ENCODE measurements around the gene PITPNC1. TPM values are rescaled to one million over a fixed set of nuclear protein-coding genes. Genes with fewer than 3 reads are reported as not detected.

Gene PITPNC1
- total RNA-seq, 1 donor from 2014 or later, result 5.4 TPM

DNA sequence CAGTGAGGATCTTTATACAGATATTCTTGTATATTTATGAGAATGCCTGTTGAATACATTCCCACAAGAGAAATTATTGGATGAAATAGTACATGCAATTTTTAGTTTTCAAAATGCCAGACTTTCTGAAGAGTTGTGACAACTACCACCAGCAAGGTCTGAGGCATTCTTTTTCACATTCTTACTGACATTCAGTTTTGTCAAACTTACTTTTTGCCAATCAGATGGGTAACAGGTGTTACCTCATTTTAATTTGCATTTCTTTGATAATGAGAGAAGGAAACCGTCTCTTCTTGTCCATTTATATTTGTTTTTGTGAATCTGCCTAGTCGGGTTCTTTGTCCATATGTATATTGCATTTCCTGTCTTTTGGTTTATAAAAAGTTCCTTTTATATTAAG lies 364.9 kb downstream of the PITPNC1 start:
- DNase-seq (ENCODE audit: low spot score), result no peak
- TF ChIP-seq CTCF (IDR thresholded peaks at IDR 0.05), result no peak
- Mint-ChIP-seq H3K27me3 (ENCODE audit: low read depth) (no peaks in the 10 kb centered on the region), H3K4me3 (ENCODE audit: unreplicated experiment) (no peak overlapping the region), H3K36me3 (ENCODE audit: low read depth) (peaks cover 26% of the 10 kb centered on the region), H3K27ac (ENCODE audit: unreplicated experiment) (no peak overlapping the region), H3K9me3 (ENCODE audit: low read depth) (no peaks in the 10 kb centered on the region), H3K4me1 (ENCODE audit: low read depth) (no peaks in the 10 kb centered on the region)

Small RNA genes lying within 50 kb of the gene (microRNA-seq; reads per million reads assigned to microRNA genes)
- not detected for gene MIR548AA2 (ENCODE audit: borderline number of aligned reads)
- gene MIR548D2 (ENCODE audit: borderline number of aligned reads), result not detected

Other genes with a start within 250 kb of the PITPNC1 start
- gene HELZ, start 132.1 kb upstream of the PITPNC1 start, total RNA-seq, result 55.8 to 69.9 TPM (median 57.9 TPM) in 3 replicates
- 44.2 to 50.9 TPM (median 44.5 TPM) in 3 replicates for gene PSMD12, start 10.7 kb upstream of the PITPNC1 start, total RNA-seq